GM23338 (cell line): ENCODE measurements around the gene NTMT1. TPM values are rescaled to one million over a fixed set of nuclear protein-coding genes. Genes with fewer than 3 reads are reported as not detected.

Experiments
- ATAC-seq: fragments of 200-7000 bp; cut with Tn5 transposase; 3 replicates; pipeline ENCODE4 v1.9.1; 2020
- DNase-seq: peaks from one replicate; pipeline ENCODE4 v3.0.0-alpha.2; 2015; ENCODE audit warnings: low spot score
- H2AFZ ChIP-seq: fragments of 200-600 bp; sonication (generic); 2 replicates; pipeline ENCODE4 v1.8.0; 2016; ENCODE audit warnings: antibody characterized with exemption, mild to moderate bottlenecking, moderate library complexity
- H3F3A ChIP-seq: fragments of 200-600 bp; sonication (generic); replicated peaks from 2 replicates; pipeline ENCODE4 v1.8.0; 2017; ENCODE audit warnings: antibody characterized with exemption, mixed run types, low read depth
- H3K27ac ChIP-seq: fragments of 200-600 bp; sonication (generic); 2 replicates; pipeline ENCODE4 v1.6.1; 2016; ENCODE audit warnings: low read depth
- H3K27me3 ChIP-seq: fragments of 200-600 bp; sonication (generic); 2 replicates; pipeline ENCODE4 v1.8.0; 2016; ENCODE audit warnings: mild to moderate bottlenecking, mixed run types, moderate library complexity; ENCODE audit not compliant: insufficient read depth
- H3K36me3 ChIP-seq: fragments of 200-600 bp; sonication (generic); 2 replicates; pipeline ENCODE4 v1.8.0; 2016; ENCODE audit warnings: mild to moderate bottlenecking; ENCODE audit not compliant: insufficient read depth
- H3K4me1 ChIP-seq: fragments of 200-600 bp; sonication (generic); 2 replicates; pipeline ENCODE4 v1.8.0; 2016; ENCODE audit warnings: mild to moderate bottlenecking, moderate library complexity; ENCODE audit not compliant: insufficient read depth
- H3K4me2 ChIP-seq: fragments of 200-600 bp; sonication (generic); 2 replicates; pipeline ENCODE4 v1.7.1; 2017; ENCODE audit warnings: mixed run types
- H3K4me3 ChIP-seq: fragments of 200-600 bp; sonication (generic); 2 replicates; pipeline ENCODE4 v1.6.1; 2016; ENCODE audit warnings: mixed run types
- H3K79me2 ChIP-seq: fragments of 200-600 bp; sonication (generic); replicated peaks from 2 replicates; pipeline ENCODE4 v1.8.0; 2017; ENCODE audit warnings: mild to moderate bottlenecking; ENCODE audit not compliant: insufficient read depth
- H3K9me2 ChIP-seq: fragments of 200-600 bp; sonication (generic); 2 replicates; pipeline ENCODE4 v1.8.0; 2017; ENCODE audit not compliant: insufficient read depth
- H4K20me1 ChIP-seq: fragments of 200-600 bp; sonication (generic); replicated peaks from 2 replicates; pipeline ENCODE4 v1.8.0; 2017; ENCODE audit warnings: mild to moderate bottlenecking; ENCODE audit not compliant: insufficient read depth
- H3K27ac Mint-ChIP-seq: 2 replicates; pipeline ENCODE4 v1.8.0; 2020; ENCODE audit warnings: inconsistent platforms, mild to moderate bottlenecking, moderate library complexity, mixed read lengths
- H3K27me3 Mint-ChIP-seq: 3 replicates; pipeline ENCODE4 v1.8.0; 2022; ENCODE audit warnings: low read depth, mild to moderate bottlenecking, moderate library complexity, mixed read lengths, inconsistent platforms; ENCODE audit not compliant: insufficient read depth, poor library complexity
- H3K36me3 Mint-ChIP-seq: 3 replicates; pipeline ENCODE4 v1.8.0; 2021; ENCODE audit warnings: low read depth, mild to moderate bottlenecking, inconsistent platforms, moderate library complexity, mixed read lengths
- H3K4me1 Mint-ChIP-seq: 3 replicates; pipeline ENCODE4 v1.8.0; 2020; ENCODE audit warnings: mild to moderate bottlenecking, inconsistent platforms, mixed read lengths
- H3K4me3 Mint-ChIP-seq: 3 replicates; pipeline ENCODE4 v1.8.0; 2021; ENCODE audit warnings: moderate library complexity, mild to moderate bottlenecking, inconsistent platforms, mixed read lengths
- H3K9me3 Mint-ChIP-seq: 3 replicates; pipeline ENCODE4 v1.8.0; 2020; ENCODE audit warnings: moderate library complexity, mild to moderate bottlenecking, inconsistent platforms, mixed read lengths
- CREB1 ChIP-seq: fragments of 250-450 bp; sonication (Bioruptor Pico); IDR thresholded peaks from 2 replicates; pipeline ENCODE4 v1.5.0; 2020; ENCODE audit warnings: low read depth, mild to moderate bottlenecking, moderate library complexity
- EZH2phosphoT487 ChIP-seq: fragments of 200-600 bp; sonication (generic); IDR thresholded peaks from one replicate; pipeline ENCODE4 v1.8.1; 2018; ENCODE audit warnings: antibody characterized with exemption; ENCODE audit not compliant: unreplicated experiment
- NANOG ChIP-seq: IDR thresholded peaks from 2 replicates; pipeline ENCODE4 v1.6.1; 2016; ENCODE audit warnings: antibody characterized with exemption, borderline replicate concordance
- POLR2AphosphoS5 ChIP-seq: IDR thresholded peaks from 2 replicates; pipeline ENCODE4 v1.6.1; 2016; ENCODE audit warnings: antibody characterized with exemption, low read depth
- STAT1 ChIP-seq: IDR thresholded peaks from one replicate; pipeline ENCODE4 v1.6.1; 2016; ENCODE audit warnings: antibody characterized with exemption; ENCODE audit not compliant: unreplicated experiment
- ZNF114 ChIP-seq: fragments of 250-450 bp; sonication (Bioruptor Pico); IDR thresholded peaks from 2 replicates; pipeline ENCODE4 v1.5.0; 2020; ENCODE audit warnings: mild to moderate bottlenecking, moderate library complexity
- polyA plus RNA-seq: library from polyadenylated mRNA; unstranded; fragments of >200 nt; fragmentation: Nextera tagmentation; extraction: Ambion mirVana; gene quantifications from 2 replicates; pipeline ENCODE4 v1.2.1, GENCODE V29; 2016
- total RNA-seq: library from RNA; depleted of rRNA; stranded (reverse); fragments of >200 nt; shearing (Covaris generic); gene quantifications from 2 replicates; pipeline ENCODE4 v1.2.3, GENCODE V29; 2014
- TF ChIP-seq, protein P1 (sequence below): fragments of 250-450 bp; sonication (Bioruptor Pico); IDR thresholded peaks from 2 replicates; pipeline ENCODE4 v1.5.0; 2020; ENCODE audit warnings: mild to moderate bottlenecking, moderate library complexity
- TF ChIP-seq, protein P2 (sequence below): IDR thresholded peaks from one replicate; pipeline ENCODE4 v1.6.1; 2018; ENCODE audit warnings: antibody characterized with exemption; ENCODE audit not compliant: unreplicated experiment

Gene NTMT1
- total and polyA plus RNA-seq, 2 experiments from 2014 or later, result 59.4 to 108 TPM

GRCh38 chr9:129655154-129655553 lies 29.2 kb downstream of the NTMT1 start:
- Histone ChIP-seq H3F3A (no peaks in the 10 kb centered on the region), H3K4me3 (no peak overlapping the region), H3K36me3 (no peaks in the 10 kb centered on the region), H3K4me1 (no peaks in the 10 kb centered on the region; the same call in 1 of the 2 replicates), H3K9me2 (no peaks in the 10 kb centered on the region), H3K27ac (no peak overlapping the region), H3K4me2 (no peak overlapping the region), H4K20me1 (no peaks in the 10 kb centered on the region), H3K79me2 (no peaks in the 10 kb centered on the region), H2AFZ (no peak overlapping the region), H3K27me3 (no peaks in the 10 kb centered on the region)
- TF ChIP-seq STAT1 (no peak), CREB1 (CRISPR knock-in tag) (no peak)
- TF ChIP-seq, protein P1, sequence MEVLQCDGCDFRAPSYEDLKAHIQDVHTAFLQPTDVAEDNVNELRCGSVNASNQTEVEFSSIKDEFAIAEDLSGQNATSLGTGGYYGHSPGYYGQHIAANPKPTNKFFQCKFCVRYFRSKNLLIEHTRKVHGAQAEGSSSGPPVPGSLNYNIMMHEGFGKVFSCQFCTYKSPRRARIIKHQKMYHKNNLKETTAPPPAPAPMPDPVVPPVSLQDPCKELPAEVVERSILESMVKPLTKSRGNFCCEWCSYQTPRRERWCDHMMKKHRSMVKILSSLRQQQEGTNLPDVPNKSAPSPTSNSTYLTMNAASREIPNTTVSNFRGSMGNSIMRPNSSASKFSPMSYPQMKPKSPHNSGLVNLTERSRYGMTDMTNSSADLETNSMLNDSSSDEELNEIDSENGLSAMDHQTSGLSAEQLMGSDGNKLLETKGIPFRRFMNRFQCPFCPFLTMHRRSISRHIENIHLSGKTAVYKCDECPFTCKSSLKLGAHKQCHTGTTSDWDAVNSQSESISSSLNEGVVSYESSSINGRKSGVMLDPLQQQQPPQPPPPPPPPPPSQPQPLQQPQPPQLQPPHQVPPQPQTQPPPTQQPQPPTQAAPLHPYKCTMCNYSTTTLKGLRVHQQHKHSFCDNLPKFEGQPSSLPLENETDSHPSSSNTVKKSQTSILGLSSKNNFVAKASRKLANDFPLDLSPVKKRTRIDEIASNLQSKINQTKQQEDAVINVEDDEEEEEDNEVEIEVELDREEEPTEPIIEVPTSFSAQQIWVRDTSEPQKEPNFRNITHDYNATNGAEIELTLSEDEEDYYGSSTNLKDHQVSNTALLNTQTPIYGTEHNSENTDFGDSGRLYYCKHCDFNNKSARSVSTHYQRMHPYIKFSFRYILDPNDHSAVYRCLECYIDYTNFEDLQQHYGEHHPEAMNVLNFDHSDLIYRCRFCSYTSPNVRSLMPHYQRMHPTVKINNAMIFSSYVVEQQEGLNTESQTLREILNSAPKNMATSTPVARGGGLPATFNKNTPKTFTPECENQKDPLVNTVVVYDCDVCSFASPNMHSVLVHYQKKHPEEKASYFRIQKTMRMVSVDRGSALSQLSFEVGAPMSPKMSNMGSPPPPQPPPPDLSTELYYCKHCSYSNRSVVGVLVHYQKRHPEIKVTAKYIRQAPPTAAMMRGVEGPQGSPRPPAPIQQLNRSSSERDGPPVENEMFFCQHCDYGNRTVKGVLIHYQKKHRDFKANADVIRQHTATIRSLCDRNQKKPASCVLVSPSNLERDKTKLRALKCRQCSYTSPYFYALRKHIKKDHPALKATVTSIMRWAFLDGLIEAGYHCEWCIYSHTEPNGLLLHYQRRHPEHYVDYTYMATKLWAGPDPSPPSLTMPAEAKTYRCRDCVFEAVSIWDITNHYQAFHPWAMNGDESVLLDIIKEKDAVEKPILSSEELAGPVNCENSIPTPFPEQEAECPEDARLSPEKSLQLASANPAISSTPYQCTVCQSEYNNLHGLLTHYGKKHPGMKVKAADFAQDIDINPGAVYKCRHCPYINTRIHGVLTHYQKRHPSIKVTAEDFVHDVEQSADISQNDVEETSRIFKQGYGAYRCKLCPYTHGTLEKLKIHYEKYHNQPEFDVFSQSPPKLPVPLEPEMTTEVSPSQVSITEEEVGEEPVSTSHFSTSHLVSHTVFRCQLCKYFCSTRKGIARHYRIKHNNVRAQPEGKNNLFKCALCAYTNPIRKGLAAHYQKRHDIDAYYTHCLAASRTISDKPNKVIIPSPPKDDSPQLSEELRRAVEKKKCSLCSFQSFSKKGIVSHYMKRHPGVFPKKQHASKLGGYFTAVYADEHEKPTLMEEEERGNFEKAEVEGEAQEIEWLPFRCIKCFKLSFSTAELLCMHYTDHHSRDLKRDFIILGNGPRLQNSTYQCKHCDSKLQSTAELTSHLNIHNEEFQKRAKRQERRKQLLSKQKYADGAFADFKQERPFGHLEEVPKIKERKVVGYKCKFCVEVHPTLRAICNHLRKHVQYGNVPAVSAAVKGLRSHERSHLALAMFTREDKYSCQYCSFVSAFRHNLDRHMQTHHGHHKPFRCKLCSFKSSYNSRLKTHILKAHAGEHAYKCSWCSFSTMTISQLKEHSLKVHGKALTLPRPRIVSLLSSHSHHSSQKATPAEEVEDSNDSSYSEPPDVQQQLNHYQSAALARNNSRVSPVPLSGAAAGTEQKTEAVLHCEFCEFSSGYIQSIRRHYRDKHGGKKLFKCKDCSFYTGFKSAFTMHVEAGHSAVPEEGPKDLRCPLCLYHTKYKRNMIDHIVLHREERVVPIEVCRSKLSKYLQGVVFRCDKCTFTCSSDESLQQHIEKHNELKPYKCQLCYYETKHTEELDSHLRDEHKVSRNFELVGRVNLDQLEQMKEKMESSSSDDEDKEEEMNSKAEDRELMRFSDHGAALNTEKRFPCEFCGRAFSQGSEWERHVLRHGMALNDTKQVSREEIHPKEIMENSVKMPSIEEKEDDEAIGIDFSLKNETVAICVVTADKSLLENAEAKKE (CRISPR knock-in tag), result no peak
- no peaks in the 10 kb centered on the region for H3K36me3 Mint-ChIP-seq
- no peaks in the 10 kb centered on the region for H3K9me3 Mint-ChIP-seq
- H3K27ac Mint-ChIP-seq, result no peak overlapping the region
- H3K4me1 Mint-ChIP-seq, result no peaks in the 10 kb centered on the region
- ATAC-seq (no peak), DNase-seq (no peak)
- peaks cover 3% of the 10 kb centered on the region for H3K27me3 Mint-ChIP-seq
- no peak overlapping the region for H3K4me3 Mint-ChIP-seq

GRCh38 chr9:129655696-129656095 lies 29.7 kb downstream of the NTMT1 start:
- no peak for DNase-seq
- no peak overlapping the region for H3K4me2 ChIP-seq
- no peaks in the 10 kb centered on the region for H3F3A ChIP-seq
- H3K36me3 Mint-ChIP-seq, result no peaks in the 10 kb centered on the region
- no peak overlapping the region for H3K27ac ChIP-seq
- H3K27me3 ChIP-seq, result no peaks in the 10 kb centered on the region
- no peaks in the 10 kb centered on the region for H3K9me2 ChIP-seq
- H3K4me3 Mint-ChIP-seq, result no peak overlapping the region
- no peak for ATAC-seq
- H3K27ac Mint-ChIP-seq, result no peak overlapping the region; the same call in 1 of the 2 replicates
- H4K20me1 ChIP-seq, result no peaks in the 10 kb centered on the region
- no peaks in the 10 kb centered on the region for H3K9me3 Mint-ChIP-seq
- H3K4me3 ChIP-seq, result no peak overlapping the region
- peaks cover 3% of the 10 kb centered on the region for H3K27me3 Mint-ChIP-seq
- no peaks in the 10 kb centered on the region for H3K36me3 ChIP-seq
- no peak overlapping the region for H2AFZ ChIP-seq
- H3K4me1 ChIP-seq, result no peaks in the 10 kb centered on the region; the same call in 1 of the 2 replicates
- no peaks in the 10 kb centered on the region for H3K79me2 ChIP-seq
- H3K4me1 Mint-ChIP-seq, result no peaks in the 10 kb centered on the region
- TF ChIP-seq EZH2phosphoT487, result no peak
- TF ChIP-seq NANOG, result no peak
- TF ChIP-seq CREB1 (CRISPR knock-in tag), result no peak
- TF ChIP-seq, protein P2, sequence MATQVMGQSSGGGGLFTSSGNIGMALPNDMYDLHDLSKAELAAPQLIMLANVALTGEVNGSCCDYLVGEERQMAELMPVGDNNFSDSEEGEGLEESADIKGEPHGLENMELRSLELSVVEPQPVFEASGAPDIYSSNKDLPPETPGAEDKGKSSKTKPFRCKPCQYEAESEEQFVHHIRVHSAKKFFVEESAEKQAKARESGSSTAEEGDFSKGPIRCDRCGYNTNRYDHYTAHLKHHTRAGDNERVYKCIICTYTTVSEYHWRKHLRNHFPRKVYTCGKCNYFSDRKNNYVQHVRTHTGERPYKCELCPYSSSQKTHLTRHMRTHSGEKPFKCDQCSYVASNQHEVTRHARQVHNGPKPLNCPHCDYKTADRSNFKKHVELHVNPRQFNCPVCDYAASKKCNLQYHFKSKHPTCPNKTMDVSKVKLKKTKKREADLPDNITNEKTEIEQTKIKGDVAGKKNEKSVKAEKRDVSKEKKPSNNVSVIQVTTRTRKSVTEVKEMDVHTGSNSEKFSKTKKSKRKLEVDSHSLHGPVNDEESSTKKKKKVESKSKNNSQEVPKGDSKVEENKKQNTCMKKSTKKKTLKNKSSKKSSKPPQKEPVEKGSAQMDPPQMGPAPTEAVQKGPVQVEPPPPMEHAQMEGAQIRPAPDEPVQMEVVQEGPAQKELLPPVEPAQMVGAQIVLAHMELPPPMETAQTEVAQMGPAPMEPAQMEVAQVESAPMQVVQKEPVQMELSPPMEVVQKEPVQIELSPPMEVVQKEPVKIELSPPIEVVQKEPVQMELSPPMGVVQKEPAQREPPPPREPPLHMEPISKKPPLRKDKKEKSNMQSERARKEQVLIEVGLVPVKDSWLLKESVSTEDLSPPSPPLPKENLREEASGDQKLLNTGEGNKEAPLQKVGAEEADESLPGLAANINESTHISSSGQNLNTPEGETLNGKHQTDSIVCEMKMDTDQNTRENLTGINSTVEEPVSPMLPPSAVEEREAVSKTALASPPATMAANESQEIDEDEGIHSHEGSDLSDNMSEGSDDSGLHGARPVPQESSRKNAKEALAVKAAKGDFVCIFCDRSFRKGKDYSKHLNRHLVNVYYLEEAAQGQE, result no peak
- no peak for TF ChIP-seq ZNF114 (CRISPR knock-in tag)
- no peak for TF ChIP-seq POLR2AphosphoS5
